Panc1 (cell line): ENCODE measurements around the gene TNFSF4.

Experiments
- POLR2AphosphoS5 ChIP-seq: IDR thresholded peaks from 2 replicates; pipeline ENCODE4 v1.6.1; 2012; ENCODE audit warnings: mild to moderate bottlenecking, low read depth, low read length, moderate library complexity
- TF ChIP-seq, protein P1 (sequence below): fragments of 450-650 bp; IDR thresholded peaks from 2 replicates; pipeline ENCODE4 v1.5.1; 2017; ENCODE audit warnings: mild to moderate bottlenecking

DNA sequence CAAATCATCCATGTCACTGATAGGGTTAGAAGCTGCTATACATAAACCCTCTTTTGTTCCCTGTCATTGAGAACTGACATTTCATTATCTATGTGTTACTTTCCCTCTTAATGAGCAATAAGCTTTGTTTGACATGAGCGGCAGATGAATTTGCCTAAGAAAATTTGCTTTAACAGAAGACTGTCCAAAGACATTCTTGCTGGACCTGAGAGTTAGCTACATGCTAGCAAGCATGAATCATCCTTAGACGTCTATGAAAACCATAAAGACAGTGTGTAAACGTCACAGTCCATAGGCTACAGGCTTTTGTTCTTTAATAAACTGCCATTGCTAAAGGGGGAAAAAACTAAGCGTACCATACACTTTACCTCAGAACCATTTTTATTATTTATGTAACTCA, 73.1 kb downstream of the TNFSF4 start:
- TF ChIP-seq, protein P1, sequence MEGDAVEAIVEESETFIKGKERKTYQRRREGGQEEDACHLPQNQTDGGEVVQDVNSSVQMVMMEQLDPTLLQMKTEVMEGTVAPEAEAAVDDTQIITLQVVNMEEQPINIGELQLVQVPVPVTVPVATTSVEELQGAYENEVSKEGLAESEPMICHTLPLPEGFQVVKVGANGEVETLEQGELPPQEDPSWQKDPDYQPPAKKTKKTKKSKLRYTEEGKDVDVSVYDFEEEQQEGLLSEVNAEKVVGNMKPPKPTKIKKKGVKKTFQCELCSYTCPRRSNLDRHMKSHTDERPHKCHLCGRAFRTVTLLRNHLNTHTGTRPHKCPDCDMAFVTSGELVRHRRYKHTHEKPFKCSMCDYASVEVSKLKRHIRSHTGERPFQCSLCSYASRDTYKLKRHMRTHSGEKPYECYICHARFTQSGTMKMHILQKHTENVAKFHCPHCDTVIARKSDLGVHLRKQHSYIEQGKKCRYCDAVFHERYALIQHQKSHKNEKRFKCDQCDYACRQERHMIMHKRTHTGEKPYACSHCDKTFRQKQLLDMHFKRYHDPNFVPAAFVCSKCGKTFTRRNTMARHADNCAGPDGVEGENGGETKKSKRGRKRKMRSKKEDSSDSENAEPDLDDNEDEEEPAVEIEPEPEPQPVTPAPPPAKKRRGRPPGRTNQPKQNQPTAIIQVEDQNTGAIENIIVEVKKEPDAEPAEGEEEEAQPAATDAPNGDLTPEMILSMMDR, result no peak
- TF ChIP-seq POLR2AphosphoS5, result no peak
